ENCODE data around the gene HNRNPDL. TPM values are rescaled to one million over a fixed set of nuclear protein-coding genes. Genes with fewer than 3 reads are reported as not detected.
A peak's percentile ranks its signal among the peaks of the same experiment; 100 is the strongest.

Gene HNRNPDL
- total RNA-seq, 1 experiment from 2014 or later: 472 TPM

- no peaks in the 10 kb centered on the region for H3K9me3 ChIP-seq (ENCODE audit: control insufficient read depth, low read depth, low read length)
- no peak overlapping the region for H3K23ac ChIP-seq (ENCODE audit: insufficient read length, low read depth, low read length)
- no peak overlapping the region for H3T11ph ChIP-seq (ENCODE audit: low read length)
- H4K5ac ChIP-seq (ENCODE audit: insufficient read length, low read depth, low read length): no peak overlapping the region
- no peak overlapping the region for H4K8ac ChIP-seq (replicated peaks; ENCODE audit: insufficient read length, low read depth, low read length)
- no peak overlapping the region for H2AFZ ChIP-seq (ENCODE audit: low read length)
- H3K27me3 Mint-ChIP-seq (ENCODE audit: low read depth): no peaks in the 10 kb centered on the region; the same call in 1 of the 2 replicates
- H3K14ac ChIP-seq (ENCODE audit: insufficient read depth, low read length): no peak overlapping the region
- H3K4me3 Mint-ChIP-seq: no peak overlapping the region
- peak overlapping the region in 1 of 3 experiments; percentile 84; a peak in 1 of 7 replicates for H3K27ac Mint-ChIP-seq
- peaks cover 8% of the 10 kb centered on the region; the same call in 1 of the 2 replicates for H3K79me2 ChIP-seq (ENCODE audit: insufficient read depth, low read length)
- H3K9me3 Mint-ChIP-seq: no peaks in the 10 kb centered on the region
- H3K36me3 Mint-ChIP-seq (ENCODE audit: insufficient read depth in 1 of 3, low read depth in 3 of 3): peaks cover 40 to 48% (median 41%) of the 10 kb centered on the region in 3 experiments
- H3K4me1 Mint-ChIP-seq: peaks cover 14 to 15% of the 10 kb centered on the region in 2 experiments
- H2AK5ac ChIP-seq (ENCODE audit: insufficient read length, low read length): no peak overlapping the region
- H3K56ac ChIP-seq (ENCODE audit: insufficient read length, low read depth, low read length): no peak overlapping the region
- H2BK12ac ChIP-seq (ENCODE audit: insufficient read length, low read depth, low read length): no peak overlapping the region
- no CpG with 5 or more reads among the region's 5 CpGs for WGBS (ENCODE audit: extremely low coverage, insufficient read length, low lambda C conversion rate)
- H3K79me1 ChIP-seq (ENCODE audit: insufficient read depth, low read depth, low read length, poor library complexity, severe bottlenecking): no peaks in the 10 kb centered on the region
- no peak overlapping the region for H3K18ac ChIP-seq (ENCODE audit: insufficient read length, low read depth, low read length)
- H2BK15ac ChIP-seq (ENCODE audit: low read depth, low read length): no peak overlapping the region
- H3K4me2 ChIP-seq (ENCODE audit: insufficient read depth, insufficient read length, low read length): no peak overlapping the region
- peaks cover under 1% of the 10 kb centered on the region for H3K23me2 ChIP-seq (ENCODE audit: insufficient read length, low read depth, low read length, poor library complexity, severe bottlenecking)
- no peak overlapping the region for H3K9ac ChIP-seq (ENCODE audit: extremely low read depth, insufficient read length, low read length)
- no peak overlapping the region for H2BK5ac ChIP-seq (ENCODE audit: insufficient read length, low read length)
- H3K27ac ChIP-seq (ENCODE audit: insufficient read length, low read depth, low read length): no peak overlapping the region
- H3K27me3 ChIP-seq (ENCODE audit: insufficient read depth, low read length): no peaks in the 10 kb centered on the region
- no peak for DNase-seq
- H4K91ac ChIP-seq (ENCODE audit: insufficient read length, low read depth, low read length): no peak overlapping the region
- H2BK120ac ChIP-seq (ENCODE audit: low read depth, low read length, poor library complexity, severe bottlenecking): no peak overlapping the region
- no peaks in the 10 kb centered on the region for H3K4me1 ChIP-seq (ENCODE audit: insufficient read depth, low read length)
- H3K4ac ChIP-seq (ENCODE audit: low read depth, low read length): no peak overlapping the region
- H2BK20ac ChIP-seq (ENCODE audit: low read depth, low read length, poor library complexity, severe bottlenecking): no peak overlapping the region
- TF ChIP-seq CTCF (conservative IDR thresholded peaks at IDR 0.05): no peak
- no peaks in the 10 kb centered on the region for H4K20me1 ChIP-seq (ENCODE audit: control insufficient read depth, insufficient read depth, insufficient read length)
These were observed 7.6 kb downstream of the HNRNPDL start for GRCh38 chr4:82422616-82423015.
